NOMO-1 treated with DMSO at 0.1 percent for 48 hours (cell line): Measurements from ENCODE around the gene NXPE2.
"Not testable (repeated sequence)": the region's sequence is repeated elsewhere in the genome, so short reads cannot be mapped to it uniquely, and the experiment has no call there.

ENCODE experiments used
- DNase-seq: peaks from one replicate; lab custom pipeline; 2025; ENCODE audit not compliant: unreplicated experiment; lab: John Stamatoyannopoulos, UW

NXPE2 gene

DNA sequence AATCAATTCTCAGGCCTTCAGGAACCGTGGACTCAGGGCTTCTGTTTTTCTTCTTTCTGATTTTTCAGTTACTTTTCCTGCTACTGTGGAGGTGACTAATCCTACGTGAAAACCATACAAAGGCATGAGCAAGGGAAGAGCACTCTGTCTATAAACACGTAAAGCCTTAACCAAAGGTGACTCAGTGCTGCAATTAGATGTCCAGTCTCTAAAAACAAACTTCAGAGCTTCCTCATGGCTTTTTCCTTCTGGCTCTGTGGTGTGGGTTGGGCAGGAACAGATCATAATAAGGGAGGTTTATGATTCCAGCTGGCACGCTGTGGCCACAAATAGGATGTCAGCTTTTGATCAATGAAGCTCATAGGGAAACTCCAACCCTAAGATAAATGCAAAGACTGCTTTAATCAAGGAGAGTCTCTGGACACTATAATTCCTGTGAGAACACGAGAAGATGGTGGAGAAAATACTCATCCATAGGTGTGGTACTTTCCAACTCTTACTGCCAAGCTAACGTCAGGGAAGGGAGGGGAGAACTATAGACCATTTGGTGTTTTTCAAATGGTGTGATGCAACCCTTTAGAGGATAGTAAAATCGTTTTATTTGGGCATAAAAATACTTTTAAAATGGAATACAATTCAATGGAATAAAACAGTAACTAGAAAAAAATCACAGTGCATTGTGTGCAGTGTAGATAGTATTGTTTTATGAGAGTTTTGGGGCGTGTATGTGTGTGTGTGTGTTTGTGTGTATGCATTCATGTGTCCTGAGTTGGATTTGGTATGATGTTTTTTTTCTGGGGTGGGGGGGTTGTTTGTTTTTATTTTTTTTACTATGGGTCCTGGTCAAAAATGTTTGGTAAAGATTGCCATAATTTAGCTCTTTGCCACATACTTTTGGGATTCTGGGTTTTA is at the start of gene NXPE2:
Gene NXPE2 (plus strand): TSS at position 403 of the 912 bp plus-strand sequence. CDS start 49 bp downstream, at position 452.
- no peak for DNase-seq

DNA sequence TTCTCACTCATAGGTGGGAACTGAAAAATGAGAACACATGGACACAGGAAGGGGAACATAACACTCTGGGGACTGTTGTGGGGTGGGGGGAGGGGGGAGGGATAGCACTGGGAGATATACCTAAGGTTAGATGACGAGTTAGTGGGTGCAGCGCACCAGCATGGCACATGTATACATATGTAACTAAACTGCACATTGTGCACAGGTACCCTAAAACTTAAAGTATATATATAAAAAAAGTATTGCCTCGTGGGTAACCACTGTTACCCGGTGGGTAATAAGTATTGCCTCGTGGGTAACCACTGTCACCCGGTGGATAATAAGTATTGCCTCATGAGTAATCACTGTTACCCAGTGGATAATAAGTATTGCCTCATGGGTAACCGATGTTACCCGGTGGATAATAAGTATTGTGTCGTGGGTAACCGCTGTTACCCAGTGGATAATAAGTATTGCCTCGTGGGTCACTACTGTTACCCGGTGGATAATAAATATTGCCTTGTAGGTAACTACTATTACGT is 46.8 kb upstream of the NXPE2 start:
- peak; percentile 29 for DNase-seq

DNA sequence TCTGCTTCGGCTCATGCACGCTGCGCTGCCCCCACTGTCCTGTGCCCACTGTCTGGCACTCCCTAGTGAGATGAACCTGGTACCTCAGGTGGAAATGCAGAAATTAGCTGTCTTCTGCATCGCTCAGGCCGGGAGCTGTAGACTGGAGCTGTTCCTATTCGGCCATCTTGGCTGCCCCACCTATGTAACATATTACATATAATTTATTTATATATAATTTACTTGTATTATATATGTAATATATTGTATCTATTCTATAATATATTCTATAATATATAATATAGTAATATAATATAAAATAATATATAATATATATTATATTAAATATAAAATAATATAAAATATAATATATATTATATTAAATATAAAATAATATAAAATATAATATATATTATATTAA is 38.9 kb upstream of the NXPE2 start:
- not testable (repeated sequence) for DNase-seq

DNA sequence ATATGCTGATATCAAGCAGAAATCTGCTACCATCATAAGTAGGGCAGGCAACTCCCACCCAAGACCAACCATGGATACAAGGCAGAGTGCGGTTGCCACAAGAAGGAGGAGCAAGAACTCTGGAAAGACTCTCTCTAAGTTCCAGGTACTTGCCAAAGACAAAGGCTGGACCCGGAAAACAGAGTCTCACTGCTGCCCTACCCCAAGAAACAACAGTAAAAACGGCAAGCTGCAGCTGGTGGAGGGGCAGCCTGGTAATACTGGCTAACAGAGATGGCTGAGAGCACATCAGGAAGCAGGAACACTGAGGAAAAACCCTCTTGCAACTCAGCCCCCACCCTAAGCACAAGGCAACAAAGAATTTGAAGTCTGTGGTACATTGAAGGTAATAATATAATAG is 27.7 kb upstream of the NXPE2 start:
- no peak for DNase-seq

DNA sequence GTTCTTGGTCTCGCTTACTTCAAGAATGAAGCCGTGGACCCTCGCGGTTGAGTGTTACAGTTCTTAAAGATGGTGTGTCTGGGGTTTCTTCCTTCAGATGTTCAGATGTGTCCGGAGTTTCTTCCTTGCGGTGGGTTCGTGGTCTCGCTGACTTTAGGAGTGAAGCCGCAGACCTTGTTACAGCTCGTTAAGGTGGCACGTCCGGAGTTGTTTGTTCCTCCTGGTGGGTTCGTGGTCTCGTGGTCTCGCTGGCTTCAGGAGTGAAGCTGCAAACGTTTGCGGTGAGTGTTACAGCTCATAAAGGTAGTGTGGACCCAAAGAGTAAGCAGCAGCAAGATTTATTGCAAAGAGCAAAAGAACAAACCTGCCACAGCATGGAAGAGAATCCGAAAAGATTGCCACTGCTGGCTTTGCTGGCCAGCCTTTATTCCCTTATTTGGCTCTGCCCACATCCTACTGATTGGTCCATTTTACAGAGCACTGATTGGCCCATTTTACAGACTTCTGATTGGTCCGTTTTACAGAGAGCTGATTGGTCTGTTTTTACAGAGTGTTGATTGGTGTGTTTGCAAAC is 27.1 kb upstream of the NXPE2 start:
- DNase-seq, result no peak

DNA sequence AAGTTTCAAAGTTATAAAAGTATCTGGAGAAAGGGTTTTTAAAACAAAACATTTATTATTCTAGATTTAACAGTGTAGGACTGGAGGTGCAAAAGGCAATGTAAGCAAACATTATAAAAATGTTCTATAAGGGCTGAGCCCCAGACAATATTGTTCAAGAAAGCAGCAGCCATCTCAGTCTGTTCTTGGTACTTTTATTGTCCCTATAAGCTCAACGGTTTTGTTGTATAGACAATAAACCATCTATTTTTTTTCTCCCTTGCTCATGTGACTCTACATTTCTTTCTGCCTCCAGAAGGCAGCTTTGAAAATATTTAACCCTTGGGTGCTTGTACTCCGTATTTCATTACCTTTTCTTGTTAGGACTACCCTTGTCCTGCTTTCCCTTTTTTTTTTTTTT is 25.2 kb upstream of the NXPE2 start:
- no peak for DNase-seq

DNA sequence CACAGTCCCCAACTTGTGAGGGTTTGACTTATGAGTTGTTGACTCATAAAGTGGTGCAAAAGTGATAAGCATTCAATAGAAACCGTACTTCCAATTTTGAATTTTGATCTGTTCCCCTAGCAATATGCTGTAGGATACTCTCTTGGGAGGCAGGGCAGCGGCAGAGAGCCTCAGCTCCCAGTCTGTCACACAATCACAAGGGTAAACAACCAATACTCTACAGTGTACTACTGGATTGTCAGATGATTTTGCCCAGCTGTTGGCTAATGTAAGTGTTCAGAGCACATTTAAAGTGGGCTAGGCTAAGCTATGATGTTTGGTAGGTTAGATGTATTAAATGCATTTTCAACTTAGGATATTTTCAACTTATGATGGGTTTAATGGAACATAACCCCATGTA is 13.7 kb upstream of the NXPE2 start:
- no peak for DNase-seq

DNA sequence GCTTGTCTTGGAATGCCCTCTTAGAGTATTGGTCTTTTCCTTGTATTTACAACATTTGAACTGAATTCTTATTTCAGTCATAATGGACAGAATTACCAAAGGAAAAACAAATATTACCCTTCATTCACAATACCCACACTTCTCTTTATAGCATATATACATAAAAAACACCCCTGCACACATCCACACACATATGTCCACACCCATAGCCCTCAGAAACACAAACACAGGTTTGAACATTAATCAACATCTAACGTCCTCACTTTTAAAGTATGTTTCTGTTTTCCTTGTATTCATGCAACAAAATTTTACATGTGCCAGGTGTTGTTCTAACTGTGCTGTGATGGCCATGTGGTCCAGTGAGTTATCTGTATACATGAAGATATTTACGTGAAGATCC is 11.6 kb upstream of the NXPE2 start:
- DNase-seq, result no peak

DNA sequence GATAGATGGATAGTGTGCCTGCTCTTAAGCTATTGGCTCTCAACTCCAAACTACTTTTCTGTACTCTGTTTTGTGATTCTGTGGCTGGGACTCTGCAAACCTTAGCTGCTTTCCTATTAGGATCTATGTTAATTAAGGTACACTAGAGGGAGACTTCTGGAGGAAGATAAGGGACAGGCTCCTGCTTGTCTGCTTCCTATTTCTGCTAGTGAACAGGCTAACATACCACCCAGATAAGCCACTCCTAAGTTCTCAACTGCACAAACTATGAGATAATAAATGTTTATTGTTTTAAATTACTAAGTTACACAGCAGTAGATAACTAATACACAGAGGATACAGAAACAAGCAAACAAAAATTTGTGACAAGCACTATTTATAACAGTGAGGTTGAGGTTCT is 10.2 kb upstream of the NXPE2 start:
- no peak for DNase-seq

DNA sequence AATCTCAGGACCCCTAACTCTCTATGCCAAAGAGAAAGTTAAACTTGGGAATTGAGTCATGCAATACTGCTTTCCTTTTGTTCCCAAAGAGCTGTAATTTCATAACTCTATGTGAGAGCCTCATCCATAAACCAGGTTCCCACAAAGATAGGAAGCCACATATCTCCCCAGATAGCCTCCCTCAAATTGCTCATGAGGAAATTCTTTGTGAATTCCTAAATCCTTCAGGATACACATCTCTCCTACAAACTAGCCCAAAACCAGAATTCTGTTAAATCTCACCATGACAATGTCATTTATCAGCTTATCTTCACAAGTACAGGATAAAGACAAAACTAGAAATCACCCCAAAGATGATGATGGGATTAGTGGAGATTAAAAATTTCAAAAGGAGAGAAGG is 4.7 kb upstream of the NXPE2 start:
- DNase-seq, result no peak

DNA sequence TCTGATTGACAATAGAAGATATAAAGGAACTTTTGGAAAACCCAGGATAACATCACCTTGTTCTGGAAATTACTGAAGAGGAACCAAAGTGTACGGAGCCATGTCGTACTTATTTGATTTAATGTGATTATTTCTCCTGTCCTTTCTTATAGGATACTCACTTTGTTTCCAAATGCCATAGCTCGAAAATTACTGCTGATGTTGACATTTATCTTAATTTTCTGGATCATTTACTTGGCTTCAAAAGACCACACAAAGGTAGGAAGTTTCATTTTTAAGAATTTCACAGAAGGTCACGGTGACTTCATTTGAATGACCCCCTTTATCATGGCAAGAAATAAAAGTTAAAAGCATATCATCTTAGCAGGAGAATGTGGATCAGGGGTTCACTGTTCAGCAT is 1.2 kb downstream of the NXPE2 start:
- no peak for DNase-seq

DNA sequence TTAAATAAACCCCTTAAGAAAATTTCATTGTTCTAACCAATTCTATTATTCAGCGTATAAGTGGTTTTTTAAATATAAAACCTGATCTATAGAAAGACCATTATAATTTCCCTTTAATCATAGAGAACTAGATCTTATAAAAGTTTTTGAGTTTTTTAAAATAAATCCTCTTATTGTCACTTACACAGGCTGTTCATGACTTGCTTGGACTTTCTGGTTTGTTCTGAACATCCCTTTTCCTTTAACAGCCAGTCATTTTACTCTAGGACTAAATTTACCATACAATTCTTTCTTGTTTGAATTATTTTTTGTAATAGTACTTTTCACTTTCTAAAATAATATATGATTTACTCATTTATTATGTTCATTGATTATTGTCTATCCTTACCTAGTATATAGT is 4.7 kb downstream of the NXPE2 start:
- no peak for DNase-seq

DNA sequence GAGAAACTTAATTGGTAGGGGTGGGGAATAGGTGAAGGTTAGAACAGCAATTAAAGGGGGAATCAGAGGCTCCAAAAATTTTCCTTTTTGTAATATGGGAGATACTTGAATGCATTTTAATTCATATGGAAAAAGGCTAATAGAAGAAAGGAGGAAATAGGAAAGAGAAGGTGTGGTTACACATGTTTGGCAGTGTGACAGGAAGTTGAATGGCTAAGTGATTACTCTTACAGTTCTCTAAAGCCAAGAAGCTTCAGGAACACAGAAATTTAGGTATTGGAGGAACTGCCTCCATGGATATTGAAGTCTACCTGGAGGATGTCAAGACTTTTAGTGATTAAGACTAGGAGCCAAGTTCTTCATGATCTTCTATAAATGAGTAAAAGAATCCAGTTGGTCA is 6.3 kb downstream of the NXPE2 start:
- DNase-seq, result no peak

DNA sequence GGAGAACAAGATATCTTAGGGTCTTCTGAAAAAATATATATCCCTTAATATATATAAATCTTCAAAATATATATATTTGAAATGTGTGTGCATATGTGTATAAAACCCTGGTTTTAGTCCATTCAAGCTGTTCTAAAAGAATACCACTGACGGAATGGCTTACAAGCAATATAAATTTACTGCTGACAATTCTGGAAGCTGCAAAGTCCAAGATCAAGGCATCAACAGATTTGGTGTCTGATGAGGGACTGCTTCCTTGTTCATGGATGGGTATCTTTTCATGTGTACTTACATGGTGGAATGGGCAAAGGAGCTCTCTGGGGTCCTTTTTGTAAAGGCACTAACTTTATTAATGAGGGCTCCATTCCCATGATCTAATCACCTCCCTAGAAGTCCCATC is 6.8 kb downstream of the NXPE2 start:
- DNase-seq, result no peak

DNA sequence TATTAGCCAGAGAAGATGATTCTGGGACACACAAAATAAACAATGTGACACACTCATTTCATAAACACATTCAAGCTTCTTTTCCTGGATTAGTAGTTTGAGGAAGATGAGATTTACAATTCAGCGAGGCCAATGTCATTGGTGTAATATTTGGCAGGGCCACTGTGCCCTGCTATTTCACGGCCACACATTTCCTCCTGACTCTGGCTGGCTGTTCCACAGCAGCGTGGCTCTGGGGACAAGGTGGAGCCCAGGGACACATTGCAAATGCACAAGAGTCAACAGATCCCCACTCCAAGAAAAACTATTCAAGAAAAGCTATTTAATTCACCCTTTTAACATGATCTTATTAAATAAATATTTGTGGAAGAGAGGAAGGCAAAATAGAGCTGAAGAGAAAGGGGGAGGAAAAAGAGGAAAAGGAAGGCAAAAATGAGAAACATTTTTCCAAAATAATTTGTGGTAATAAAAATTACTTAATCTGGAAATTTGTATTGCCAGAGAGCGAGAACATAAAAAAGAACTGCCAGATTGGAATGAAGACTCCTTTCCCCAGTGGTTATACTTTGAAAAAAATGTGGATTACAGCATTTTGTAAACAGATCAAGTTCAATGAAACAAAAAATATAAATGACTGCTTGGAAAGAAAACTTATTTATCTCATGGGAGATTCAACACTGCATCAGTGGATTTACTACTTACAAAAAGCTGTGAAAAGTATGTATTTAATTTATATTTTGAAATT is 27.1 kb downstream of the NXPE2 start:
- DNase-seq, result no peak

DNA sequence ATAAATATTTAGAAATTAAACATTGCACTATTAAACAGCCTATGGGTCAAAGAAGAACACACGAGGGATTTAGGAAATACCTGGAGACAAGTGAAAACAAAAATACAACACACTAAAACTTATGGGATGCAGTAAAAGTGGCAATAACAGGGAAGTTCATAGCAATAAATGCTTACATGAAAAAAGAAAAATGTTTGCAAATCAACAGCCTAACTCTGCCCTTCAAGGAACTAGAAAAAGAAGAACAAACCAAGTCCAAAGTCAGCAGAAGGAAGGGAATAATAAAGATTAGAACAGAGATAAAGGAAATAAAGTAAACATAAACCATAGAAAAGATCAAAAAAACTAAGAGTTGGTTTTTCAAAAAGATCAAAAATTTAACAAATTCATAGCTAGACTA is 31.6 kb downstream of the NXPE2 start:
- no peak for DNase-seq

DNA sequence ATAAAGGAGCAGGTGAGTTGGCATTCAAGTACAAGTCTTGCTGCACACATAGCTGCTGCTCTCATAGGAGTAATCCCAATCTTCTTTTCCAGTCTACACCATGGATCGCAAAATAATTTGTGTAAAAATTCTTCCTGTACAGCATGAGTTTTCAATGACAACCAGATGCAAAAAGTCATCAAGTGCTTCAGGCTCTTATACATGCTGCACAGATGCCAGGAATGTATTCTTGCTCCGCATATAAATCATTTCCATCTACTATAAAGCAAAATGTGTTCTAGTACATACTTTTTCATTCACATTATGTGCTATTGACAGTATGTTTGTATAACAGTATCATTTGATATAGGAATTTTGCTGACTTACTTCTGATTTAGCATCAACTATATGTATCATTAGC is 35.4 kb downstream of the NXPE2 start:
- no peak for DNase-seq

DNA sequence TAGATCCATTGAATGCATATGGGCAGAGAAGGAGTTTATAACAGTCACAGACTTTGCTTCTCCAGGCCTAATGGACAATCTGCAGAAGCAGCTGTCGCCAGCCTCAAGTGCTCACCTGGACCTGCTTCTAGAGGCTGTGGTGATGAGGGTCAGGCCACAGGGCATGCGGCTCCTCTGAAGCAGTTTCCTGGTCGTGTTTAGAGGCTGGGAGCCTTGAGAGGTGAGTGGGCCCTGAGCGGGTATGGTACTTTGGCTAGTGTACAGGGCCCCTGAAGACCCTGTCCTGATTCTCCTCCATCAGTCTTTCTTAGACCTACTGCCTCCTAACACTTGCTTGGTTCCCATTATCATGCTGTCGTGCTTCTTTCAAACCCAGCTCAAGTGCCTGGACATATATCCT is 41.2 kb downstream of the NXPE2 start:
- DNase-seq, result no peak

DNA sequence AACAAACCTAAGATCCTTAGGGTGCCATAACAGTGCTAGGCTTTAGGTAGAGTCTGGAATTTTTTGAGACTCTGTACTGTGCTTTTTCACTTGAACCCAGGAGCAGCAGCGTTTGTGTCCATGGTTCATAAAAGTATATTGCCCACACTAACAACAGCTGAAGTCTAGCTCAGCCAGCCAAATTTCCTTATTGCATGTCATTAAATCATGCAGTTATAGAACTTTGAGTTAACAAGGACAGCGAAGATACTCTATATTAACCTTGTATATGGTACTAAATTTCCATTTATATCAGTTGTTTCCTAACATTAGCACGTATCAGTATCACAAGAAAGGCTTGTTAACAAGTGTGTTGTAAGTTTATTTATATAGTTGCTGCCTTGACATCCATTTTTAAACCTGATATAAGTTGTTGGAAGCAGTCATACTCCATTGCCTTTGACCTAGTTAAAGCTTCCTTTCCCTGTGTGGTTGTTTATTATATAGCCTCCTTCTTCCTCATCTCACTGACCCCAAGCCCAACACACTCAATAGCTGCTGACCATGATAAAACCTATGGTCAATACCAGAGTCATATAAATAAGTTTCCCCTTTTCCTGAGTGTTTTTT is 46.7 kb downstream of the NXPE2 start:
- DNase-seq, result no peak

DNA sequence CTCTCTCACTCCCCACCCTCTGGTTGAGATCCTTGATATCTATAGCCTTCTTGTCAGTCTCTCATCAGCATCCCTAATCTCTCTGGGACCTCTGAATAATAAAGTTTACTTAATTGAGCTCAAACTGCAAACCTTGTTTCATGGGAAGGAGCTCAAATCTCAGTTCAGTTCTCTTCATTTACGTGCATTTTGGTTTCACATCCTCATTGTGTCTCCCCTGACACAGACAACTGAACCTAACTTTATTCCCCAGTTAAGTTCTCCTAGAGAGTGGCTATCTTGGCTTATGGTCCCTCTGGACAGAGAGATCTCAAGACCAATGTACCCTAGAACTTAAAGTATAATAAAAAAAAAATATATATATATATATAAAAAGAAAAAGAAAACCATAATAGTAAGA is 47.3 kb downstream of the NXPE2 start:
- no peak for DNase-seq

DNA sequence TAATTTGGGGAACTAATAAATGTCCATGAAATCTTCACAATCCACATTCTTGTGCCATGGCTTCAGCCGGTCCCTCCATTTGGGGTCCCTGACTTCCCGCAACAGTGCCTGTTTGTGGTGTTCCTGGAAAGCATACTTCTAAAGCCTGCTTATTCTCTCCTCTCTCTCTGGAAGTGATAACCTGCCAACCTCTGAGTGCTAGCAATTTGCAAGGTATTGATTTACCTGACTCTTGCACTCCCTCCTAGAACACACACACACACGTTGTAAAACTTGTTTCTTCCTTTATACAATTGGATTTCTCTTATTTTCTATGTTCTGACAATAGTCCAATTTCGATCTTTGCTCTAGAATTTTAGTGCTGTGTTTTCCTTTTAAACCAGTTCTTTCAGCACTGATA is 58.5 kb downstream of the NXPE2 start:
- DNase-seq, result no peak
